Upper lobe of left lung (tissue), 6 donors: ENCODE data around the gene TPST2. TPM values are rescaled to one million over a fixed set of nuclear protein-coding genes. Genes with fewer than 3 reads are reported as not detected.
A peak's percentile ranks its signal among the peaks of the same experiment; 100 is the strongest.

Source experiments
- ATAC-seq, 2 donors: fragments of 200-7000 bp; cut with Tn5 transposase; one replicate each; pipeline ENCODE4 v1.9.1; 2022; ENCODE audit warnings: mild to moderate bottlenecking in 2 of 2, moderate library complexity in 2 of 2; ENCODE audit not compliant: low FRiP score in 2 of 2
- DNase-seq, 2 donors: peaks; one replicate each; pipeline ENCODE4 v3.0.0-alpha.2; 2019 to 2020
- H3K27ac ChIP-seq, 4 donors: fragments of 200-600 bp; sonication (generic); one replicate each; pipeline ENCODE4 v1.5.1; 2016 to 2019
- H3K27me3 ChIP-seq, 4 donors: fragments of 200-600 bp; sonication (generic); one replicate each; pipeline ENCODE4 v1.5.1; 2017 to 2019
- H3K36me3 ChIP-seq, 4 donors: fragments of 200-600 bp; sonication (generic); one replicate each; pipeline ENCODE4 v1.5.1; 2016 to 2019
- H3K4me1 ChIP-seq, 4 donors: fragments of 200-600 bp; sonication (generic); one replicate each; pipeline ENCODE4 v1.5.1; 2018 to 2019
- H3K4me3 ChIP-seq, 4 donors: fragments of 200-600 bp; sonication (generic); one replicate each; pipeline ENCODE4 v1.5.1; 2017 to 2019; ENCODE audit warnings: mild to moderate bottlenecking in 2 of 4, moderate library complexity in 1 of 4
- H3K9me3 ChIP-seq, 4 donors: fragments of 200-600 bp; sonication (generic); one replicate each; pipeline ENCODE4 v1.5.1; 2018 to 2019
- EP300 ChIP-seq, 4 donors: sonication (generic); formaldehyde crosslinking; IDR thresholded peaks; one replicate each; pipeline ENCODE4 v1.5.1; 2017; ENCODE audit warnings: antibody characterized with exemption in 4 of 4, control low read depth in 2 of 4
- POLR2A ChIP-seq, 4 donors: fragments of 450-650 bp; IDR thresholded peaks; one replicate each; pipeline ENCODE4 v1.5.1; 2016 to 2017; ENCODE audit warnings: antibody characterized with exemption in 4 of 4, mild to moderate bottlenecking in 2 of 4
- POLR2AphosphoS5 ChIP-seq, 2 donors: sonication (generic); formaldehyde crosslinking; IDR thresholded peaks; one replicate each; pipeline ENCODE4 v1.5.1; 2017; ENCODE audit warnings: antibody characterized with exemption in 2 of 2
- WGBS, 2 donors: methylation state at CpG; one replicate each; pipeline ENCODE4 v1.1.5; 2017 to 2018; 5-methylcytosine and 5-hydroxymethylcytosine counted together
- total RNA-seq, 6 donors: library from RNA; depleted of rRNA in 4 of 6; stranded (reverse); fragments of >200 nt in 4 of 6; gene quantifications; one replicate each; pipeline versions ENCODE4 v1.1.0 to v1.2.1, GENCODE V29; 2016 to 2021
- TF ChIP-seq, protein P1 (sequence below), 6 experiments: fragments of 450-650 bp in 4 of 6; fragments of 200-600 bp in 2 of 6; sonication (generic) in 2 of 6; IDR thresholded peaks; one replicate each; pipeline ENCODE4 v1.5.1; 2016 to 2019; ENCODE audit warnings: antibody characterized with exemption in 6 of 6
- donor health status: DM: no; HTN: no; CAD: no; lungs with moderate emphysema.
- donor health status: DM: no; HTN: yes; CAD: no; lungs with severe emphysema.

TPST2 gene
- total RNA-seq, 6 donors from 2014 or later: 50.5 to 253 (median 95.8) TPM

GRCh38 chr22:26551568-26551967 lies 38.4 kb downstream of the TPST2 start:
- peaks cover 26 to 70% (median 34%) of the 10 kb centered on the region in 4 donors for H3K4me1 ChIP-seq
- 94 to 97% methylated on average over 2 of the region's 2 CpGs for WGBS, 2 donors
- DNase-seq (no peak), ATAC-seq (no peak)
- no peak overlapping the region for H3K4me3 ChIP-seq
- peak overlapping the region in 3 of 4 donors; percentile 42 to 67 (median 59) for H3K27ac ChIP-seq
- peaks cover 0 to 4% (median 0%) of the 10 kb centered on the region in 4 donors for H3K36me3 ChIP-seq
- H3K27me3 ChIP-seq: no peaks in the 10 kb centered on the region
- TF ChIP-seq POLR2A (IDR thresholded peaks at IDR 0.05) (no peak), POLR2AphosphoS5 (IDR thresholded peaks at IDR 0.05) (no peak)
- TF ChIP-seq, protein P1, sequence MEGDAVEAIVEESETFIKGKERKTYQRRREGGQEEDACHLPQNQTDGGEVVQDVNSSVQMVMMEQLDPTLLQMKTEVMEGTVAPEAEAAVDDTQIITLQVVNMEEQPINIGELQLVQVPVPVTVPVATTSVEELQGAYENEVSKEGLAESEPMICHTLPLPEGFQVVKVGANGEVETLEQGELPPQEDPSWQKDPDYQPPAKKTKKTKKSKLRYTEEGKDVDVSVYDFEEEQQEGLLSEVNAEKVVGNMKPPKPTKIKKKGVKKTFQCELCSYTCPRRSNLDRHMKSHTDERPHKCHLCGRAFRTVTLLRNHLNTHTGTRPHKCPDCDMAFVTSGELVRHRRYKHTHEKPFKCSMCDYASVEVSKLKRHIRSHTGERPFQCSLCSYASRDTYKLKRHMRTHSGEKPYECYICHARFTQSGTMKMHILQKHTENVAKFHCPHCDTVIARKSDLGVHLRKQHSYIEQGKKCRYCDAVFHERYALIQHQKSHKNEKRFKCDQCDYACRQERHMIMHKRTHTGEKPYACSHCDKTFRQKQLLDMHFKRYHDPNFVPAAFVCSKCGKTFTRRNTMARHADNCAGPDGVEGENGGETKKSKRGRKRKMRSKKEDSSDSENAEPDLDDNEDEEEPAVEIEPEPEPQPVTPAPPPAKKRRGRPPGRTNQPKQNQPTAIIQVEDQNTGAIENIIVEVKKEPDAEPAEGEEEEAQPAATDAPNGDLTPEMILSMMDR (IDR thresholded peaks at IDR 0.05): no peak
- H3K9me3 ChIP-seq: no peaks in the 10 kb centered on the region

GRCh38 chr22:26550498-26551033 lies 39.4 kb downstream of the TPST2 start:
- H3K9me3 ChIP-seq: no peaks in the 10 kb centered on the region
- peak overlapping the region; percentile 32 to 67 (median 50) for H3K27ac ChIP-seq
- peak; percentile 80 to 83 for DNase-seq
- H3K36me3 ChIP-seq: peaks cover 0 to 4% (median 0%) of the 10 kb centered on the region in 4 donors
- WGBS, 2 donors: 57 to 70% methylated on average over 8 of the region's 8 CpGs
- no peak overlapping the region for H3K4me3 ChIP-seq
- H3K4me1 ChIP-seq: peaks cover 33 to 70% (median 38%) of the 10 kb centered on the region in 4 donors
- peak; percentile 13 to 20 for TF ChIP-seq POLR2AphosphoS5 (IDR thresholded peaks at IDR 0.05)
- TF ChIP-seq, protein P1 (IDR thresholded peaks at IDR 0.05): no peak
- peak; percentile 33 to 86 for ATAC-seq
- H3K27me3 ChIP-seq: no peaks in the 10 kb centered on the region

- Histone ChIP-seq H3K27me3 (no peaks in the 10 kb centered on the region), H3K27ac (peak overlapping the region; percentile 32 to 67 (median 50)), H3K4me1 (peaks cover 33 to 68% (median 39%) of the 10 kb centered on the region in 4 donors), H3K36me3 (peaks cover 0 to 1% (median 0%) of the 10 kb centered on the region in 4 donors), H3K9me3 (no peaks in the 10 kb centered on the region), H3K4me3 (no peak overlapping the region)
- TF ChIP-seq, protein P1 (IDR thresholded peaks at IDR 0.05): no peak
- TF ChIP-seq EP300 (IDR thresholded peaks at IDR 0.05) (no peak), POLR2A (IDR thresholded peaks at IDR 0.05) (no peak), POLR2AphosphoS5 (IDR thresholded peaks at IDR 0.05) (no peak)
- no peak for ATAC-seq
- no peak for DNase-seq
- WGBS, 2 donors: 88 to 92% methylated on average over 4 of the region's 4 CpGs
These were observed 39.9 kb downstream of the TPST2 start for GRCh38 chr22:26549902-26550497.

- H3K9me3 ChIP-seq: no peaks in the 10 kb centered on the region
- ATAC-seq (no peak), DNase-seq (no peak)
- H3K4me1 ChIP-seq: peaks cover 27 to 68% (median 35%) of the 10 kb centered on the region in 4 donors
- TF ChIP-seq, protein P1 (IDR thresholded peaks at IDR 0.05): no peak
- no peak for TF ChIP-seq EP300 (IDR thresholded peaks at IDR 0.05)
- no peak for TF ChIP-seq POLR2A (IDR thresholded peaks at IDR 0.05)
- no peak for TF ChIP-seq POLR2AphosphoS5 (IDR thresholded peaks at IDR 0.05)
- WGBS, 2 donors: 54 to 77% methylated on average over 6 of the region's 6 CpGs
- H3K27me3 ChIP-seq: no peaks in the 10 kb centered on the region
- H3K27ac ChIP-seq: peak overlapping the region in 2 of 4 donors; percentile 35 to 55
- no peak overlapping the region for H3K4me3 ChIP-seq
- peaks cover 0 to 4% (median 0%) of the 10 kb centered on the region in 4 donors for H3K36me3 ChIP-seq
These were observed 40.9 kb downstream of the TPST2 start for GRCh38 chr22:26548984-26549383.
